GM12878 (cell line): Measurements from ENCODE around the gene LTB. TPM values are rescaled to one million over a fixed set of nuclear protein-coding genes. Genes with fewer than 3 reads are reported as not detected.
"Not testable (repeated sequence)": the region's sequence is repeated elsewhere in the genome, so short reads cannot be mapped to it uniquely, and the experiment has no call there.

Experiments used
- ATAC-seq: fragments of 200-7000 bp; cut with Tn5 transposase; 3 replicates; pipeline ENCODE4 v1.9.1; 2020; ENCODE audit warnings: mild to moderate bottlenecking, moderate library complexity
- BruUV-seq: library from RNA; stranded (reverse); fragments of 400-500 nt; replicated peaks from 2 replicates; lab custom pipeline; 2021; lab: Mats Ljungman, UMichigan
- CTCF ChIA-PET: fragments of 300-600 bp; sonication (Branson Sonifier 250); formaldehyde crosslinking; extraction: SDS; loops from one replicate; lab custom pipeline; 2021; ENCODE audit warnings: inconsistent platforms; lab: Yijun Ruan, JAX
- POLR2A ChIA-PET: fragments of 350-600 bp; formaldehyde crosslinking; extraction: SDS; loops from one replicate; lab custom pipeline; 2021; ENCODE audit warnings: inconsistent platforms; lab: Charles Lee
- RAD21 ChIA-PET: fragments of 300-600 bp; sonication (Branson Sonifier 250); formaldehyde crosslinking; loops from one replicate; lab custom pipeline; 2023; ENCODE audit warnings: antibody characterized with exemption; ENCODE audit not compliant: unreplicated experiment; lab: Charles Lee
- SMC1A ChIA-PET: fragments of 300-600 bp; sonication (Branson Sonifier 250); formaldehyde crosslinking; loops from one replicate; lab custom pipeline; 2023; ENCODE audit not compliant: unreplicated experiment, uncharacterized antibody; lab: Charles Lee
- DNase-seq: peaks from one replicate; pipeline ENCODE4 v3.0.0-alpha.2; 2011; ENCODE audit warnings: low read depth, low spot score
- FAIRE-seq: peaks from 3 replicates; lab custom pipeline; 2011; peaks lifted over from hg19 to GRCh38; lab: Jason Lieb, UNC
- H2AFZ ChIP-seq: 2 replicates; pipeline ENCODE4 v1.6.0; 2011; ENCODE audit warnings: low read depth, low read length, control low read depth; ENCODE audit not compliant: control insufficient read depth
- H3K27ac ChIP-seq: 2 replicates; pipeline ENCODE4 v1.5.1; 2011; ENCODE audit warnings: control low read depth; ENCODE audit not compliant: control insufficient read depth, insufficient read depth
- H3K27me3 ChIP-seq, 2 experiments: replicated peaks in 1 of 2; 2 replicates each; pipeline versions ENCODE4 v1.6.0 to v1.6.1; 2011; ENCODE audit warnings: low read length in 1 of 2; ENCODE audit not compliant: control insufficient read depth in 2 of 2, insufficient read depth in 2 of 2
- H3K36me3 ChIP-seq, 2 experiments: 2 replicates each; pipeline ENCODE4 v1.5.1; 2011; ENCODE audit warnings: low read length in 1 of 2; ENCODE audit not compliant: control insufficient read depth in 2 of 2, insufficient read depth in 2 of 2
- H3K4me1 ChIP-seq: 2 replicates; pipeline ENCODE4 v1.6.1; 2011; ENCODE audit warnings: mild to moderate bottlenecking, low read length, moderate library complexity, mixed read lengths; ENCODE audit not compliant: control insufficient read depth, insufficient read depth
- H3K4me2 ChIP-seq: 2 replicates; pipeline ENCODE4 v1.6.0; 2011; ENCODE audit warnings: control low read depth; ENCODE audit not compliant: control insufficient read depth, insufficient read depth
- H3K4me3 ChIP-seq: fragments of 200-600 bp; sonication (generic); 2 replicates; pipeline ENCODE4 v1.5.1; 2016
- H3K79me2 ChIP-seq: 2 replicates; pipeline ENCODE4 v1.6.0; 2011; ENCODE audit warnings: low read length; ENCODE audit not compliant: control insufficient read depth, insufficient read depth
- H3K9ac ChIP-seq: 2 replicates; pipeline ENCODE4 v1.8.0; 2011; ENCODE audit warnings: low read length, control low read depth, mixed read lengths; ENCODE audit not compliant: control insufficient read depth, insufficient read depth
- H3K9me3 ChIP-seq: replicated peaks from 3 replicates; pipeline ENCODE4 v1.5.1; 2011; ENCODE audit warnings: mild to moderate bottlenecking, low read length; ENCODE audit not compliant: control insufficient read depth, insufficient read depth
- H4K20me1 ChIP-seq: 2 replicates; pipeline ENCODE4 v1.6.0; 2011; ENCODE audit not compliant: control insufficient read depth, insufficient read depth
- CEBPB ChIP-seq, 2 experiments: fragments of 150-350 bp in 1 of 2; IDR thresholded peaks; 2 replicates each; pipeline ENCODE4 v1.6.1; 2012 to 2014; ENCODE audit warnings: low read depth in 2 of 2, low read length in 2 of 2, borderline replicate concordance in 1 of 2, inconsistent platforms in 1 of 2
- ETV6 ChIP-seq, 2 experiments: fragments of 450-650 bp in 1 of 2; IDR thresholded peaks in 1 of 2; conservative IDR thresholded peaks in 1 of 2; 2 replicates each; pipeline ENCODE4 v1.6.1; 2014; ENCODE audit warnings: antibody characterized with exemption in 1 of 2, borderline replicate concordance in 1 of 2, low read depth in 1 of 2, mild to moderate bottlenecking in 1 of 2, moderate library complexity in 1 of 2
- HDAC2 ChIP-seq: fragments of 200-600 bp; sonication (generic); IDR thresholded peaks from 2 replicates; pipeline ENCODE4 v1.6.1; 2017
- JUND ChIP-seq: IDR thresholded peaks from 2 replicates; pipeline ENCODE4 v1.6.1; 2012; ENCODE audit warnings: low read depth, mild to moderate bottlenecking, low read length, improper control_type of control experiment, moderate library complexity
- KDM1A ChIP-seq: fragments of 200-600 bp; sonication (generic); IDR thresholded peaks from 2 replicates; pipeline ENCODE4 v1.6.1; 2016; ENCODE audit warnings: borderline replicate concordance
- NR2C1 ChIP-seq: fragments of 450-650 bp; IDR thresholded peaks from 2 replicates; pipeline ENCODE4 v1.6.1; 2017; ENCODE audit warnings: antibody characterized with exemption, mild to moderate bottlenecking, moderate library complexity
- NR2F1 ChIP-seq: fragments of 450-650 bp; conservative IDR thresholded peaks from 2 replicates; pipeline ENCODE4 v1.6.1; 2017; ENCODE audit warnings: mild to moderate bottlenecking
- PKNOX1 ChIP-seq: fragments of 450-650 bp; IDR thresholded peaks from 2 replicates; pipeline ENCODE4 v1.6.1; 2016; ENCODE audit warnings: mild to moderate bottlenecking
- TAF1 ChIP-seq: IDR thresholded peaks from 2 replicates; pipeline ENCODE4 v1.6.1; 2011; ENCODE audit warnings: mild to moderate bottlenecking, low read depth, low read length, borderline replicate concordance
- YY1 ChIP-seq: IDR thresholded peaks from 2 replicates; pipeline ENCODE4 v1.6.1; 2011; ENCODE audit warnings: low read depth, mild to moderate bottlenecking, low read length
- ZBTB11 ChIP-seq: fragments of 450-650 bp; formaldehyde crosslinking; IDR thresholded peaks from 2 replicates; pipeline ENCODE4 v1.5.0; 2022; ENCODE audit warnings: mild to moderate bottlenecking, missing genetic modification characterization
- ZSCAN29 ChIP-seq: fragments of 450-650 bp; IDR thresholded peaks from 2 replicates; pipeline ENCODE4 v1.6.1; 2017; ENCODE audit warnings: mild to moderate bottlenecking, moderate library complexity
- ZZZ3 ChIP-seq: IDR thresholded peaks from 2 replicates; pipeline ENCODE4 v1.6.1; 2011; ENCODE audit warnings: low read depth; ENCODE audit not compliant: control insufficient read depth, insufficient read length
- WGBS: methylation state at CpG from one replicate; pipeline ENCODE4 v1.1.6; 2016; ENCODE audit warnings: low lambda C conversion rate; ENCODE audit not compliant: insufficient replicate concordance, insufficient coverage; ENCODE audit errors: missing lambda C conversion rate; 5-methylcytosine and 5-hydroxymethylcytosine counted together
- in situ Hi-C: fragments of 300-500 bp; cut with MboI; formaldehyde crosslinking; loops from 9 replicates; pipeline ENCODE4 v1.14.3; 2018; ENCODE audit warnings: mixed read lengths
- intact Hi-C: fragments of 100-400 bp; cut with micrococcal nuclease; formaldehyde crosslinking; loops from one replicate; pipeline ENCODE4 v1.14.2; 2022; ENCODE audit not compliant: unreplicated experiment
- polyA plus RNA-seq, 11 experiments: library from polyadenylated mRNA; depleted of rRNA in 4 of 11; unstranded in 6 of 11; stranded (reverse) in 5 of 11; fragments of >200 nt; fragmentation: Nextera tagmentation in 4 of 11; fragmentation: Illumina TruSeq in 1 of 11; extraction: Ambion mirVana in 4 of 11; extraction: Trizol in 1 of 11; gene quantifications; 1 replicate in 1 of 11; 2 replicates in 10 of 11; pipeline versions ENCODE4 v1.2.1 to v1.2.3, GENCODE V29; 2011 to 2016; ENCODE audit warnings: inconsistent platforms in 2 of 11, missing spikeins in 2 of 11, low read depth in 1 of 11
- total RNA-seq, 4 experiments: library from RNA; depleted of rRNA in 3 of 4; stranded (reverse); fragments of >200 nt in 3 of 4; fragmentation: Illumina TruSeq in 1 of 4; extraction: Trizol in 1 of 4; gene quantifications; 2 replicates each; pipeline versions ENCODE4 v1.2.1 to v1.2.3, GENCODE V29; 2013 to 2021
- TF ChIP-seq, protein P1 (sequence below): IDR thresholded peaks from 2 replicates; pipeline ENCODE4 v1.6.1; 2011; ENCODE audit warnings: low read depth, mild to moderate bottlenecking, low read length, moderate library complexity, borderline replicate concordance; ENCODE audit errors: extremely low read depth

The LTB gene
- total and polyA plus RNA-seq, 10 of the 15 experiments (the other 5 are each of a cell fraction or from before 2014, with no cell fraction given): 0.71 to 74.3 (median 20.0) TPM

DNA sequence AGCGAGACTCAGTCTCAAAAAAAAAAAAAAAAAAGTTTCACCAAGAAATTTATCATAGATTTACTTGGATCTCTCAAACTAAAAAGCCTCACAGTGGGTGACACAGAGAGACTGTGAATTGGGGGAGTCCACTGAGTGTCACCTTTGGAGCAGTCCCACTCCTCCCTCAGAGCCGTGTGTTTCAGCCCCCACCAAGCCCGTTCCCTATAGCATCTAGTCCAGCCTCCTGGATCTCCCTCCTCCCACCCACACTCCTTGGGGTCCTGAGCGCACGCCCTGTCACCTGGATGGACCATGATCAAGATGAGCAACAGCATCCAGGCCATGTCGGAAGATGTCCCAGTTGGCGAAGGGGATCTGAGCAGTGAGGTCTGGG is 10.2 kb upstream of the LTB start (continued):
- TF ChIP-seq ZBTB11 (CRISPR knock-in tag) (no peak), YY1 (no peak), KDM1A (no peak), NR2F1 (no peak), HDAC2 (no peak), PKNOX1 (0 out of 2 replicates have a peak, but pooled peaks have one; percentile 5), CEBPB (IDR thresholded peaks at IDR 0.05; ENCODE audit: borderline replicate concordance in 1 of 2, low read depth in 2 of 2, low read length in 2 of 2) (no peak), JUND (no peak), NR2C1 (no peak), ZZZ3 (no peak), ETV6 (conservative IDR thresholded peaks at IDR 0.05 in 1 of 2, IDR thresholded peaks at IDR 0.05 in 1 of 2; ENCODE audit: borderline replicate concordance in 1 of 2, low read depth in 1 of 2) (no peak), ZSCAN29 (no peak), TAF1 (no peak)
- TF ChIP-seq, protein P1, sequence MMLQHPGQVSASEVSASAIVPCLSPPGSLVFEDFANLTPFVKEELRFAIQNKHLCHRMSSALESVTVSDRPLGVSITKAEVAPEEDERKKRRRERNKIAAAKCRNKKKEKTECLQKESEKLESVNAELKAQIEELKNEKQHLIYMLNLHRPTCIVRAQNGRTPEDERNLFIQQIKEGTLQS: no peak

DNA sequence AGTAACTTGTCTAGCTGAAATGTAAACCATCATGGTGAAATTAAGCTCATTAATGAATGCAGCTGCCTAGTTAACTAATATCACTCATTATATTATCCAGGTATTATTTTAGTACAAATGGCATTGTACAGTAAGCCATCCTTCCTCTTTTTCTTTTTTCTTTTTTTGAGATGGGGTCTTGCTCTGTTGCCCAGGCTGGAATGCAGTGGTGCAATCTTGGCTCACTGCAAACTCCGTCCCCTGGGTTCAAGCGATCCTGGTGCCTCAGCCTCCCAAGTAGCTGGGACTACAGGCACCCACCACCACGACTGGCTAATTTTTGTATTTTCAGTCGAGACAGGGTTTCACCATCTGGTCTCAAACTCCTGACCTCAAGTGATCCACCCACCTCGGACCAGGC is 8.5 kb upstream of the LTB start:
- intact Hi-C loops: loop anchor here (10.0 kb wide), 1 partner anchor 196 kb away; no protein-coding TSS in a partner anchor
- CTCF ChIA-PET: interaction anchor here (0.5 to 31.0 kb wide), 5 partner anchors 8 to 144 kb away, joined by 3 to 2098 read pairs (median 16); partner anchors contain the start of genes ATP6V1G2, DDX39B, LST1 and LTA
- BruUV-seq, in situ Hi-C loops, H3K9me3 ChIP-seq, H3K27ac ChIP-seq, H3K9ac ChIP-seq, H3K27me3 ChIP-seq, H3K79me2 ChIP-seq, H3K4me3 ChIP-seq, FAIRE-seq, H2AFZ ChIP-seq, H3K36me3 ChIP-seq, DNase-seq, H4K20me1 ChIP-seq, ATAC-seq, H3K4me2 ChIP-seq: not testable (repeated sequence)
- RAD21 ChIA-PET: interaction anchor here (1.5 to 12.5 kb wide), 3 partner anchors 10 to 44 kb away, joined by 3 to 668 read pairs (median 466); partner anchors contain the start of genes ATP6V1G2, DDX39B, LST1 and LTB
- H3K4me1 ChIP-seq: peaks cover 45% of the 10 kb centered on the region
- POLR2A ChIA-PET: interaction anchor here (0.6 to 11.8 kb wide), 5 partner anchors 9 to 109 kb away, joined by 3 to 164 read pairs (median 6); partner anchors contain the start of genes ATP6V1G2, LTB, NFKBIL1 and TNF
- SMC1A ChIA-PET: interaction anchor here (0.8 to 45.5 kb wide), 5 partner anchors 4 to 96 kb away, joined by 3 to 1989 read pairs (median 523); partner anchors contain the start of genes ATP6V1G2, DDX39B, LST1 and LTA
- 47% methylated on average over 5 of the region's 5 CpGs for WGBS
